HepG2 (cell line): ENCODE measurements around the gene CUL2. TPM values are rescaled to one million over a fixed set of nuclear protein-coding genes. Genes with fewer than 3 reads are reported as not detected.

Experiments used
- ATAC-seq: fragments of 200-7000 bp; cut with Tn5 transposase; 3 replicates; pipeline ENCODE4 v1.9.1; 2020; ENCODE audit warnings: mild to moderate bottlenecking, moderate library complexity
- BruUV-seq: library from RNA; stranded (reverse); fragments of 400-500 nt; replicated peaks from 2 replicates; lab custom pipeline; 2021; lab: Mats Ljungman, UMichigan
- CTCF ChIA-PET: fragments of 300-600 bp; formaldehyde crosslinking; extraction: SDS; loops from one replicate; lab custom pipeline; 2021; ENCODE audit warnings: low total read pairs, inconsistent platforms, low intra/inter-chr PET ratio; lab: Yijun Ruan, JAX
- POLR2A ChIA-PET: fragments of 350-600 bp; sonication (Branson Sonifier 250); formaldehyde crosslinking; loops from one replicate; lab custom pipeline; 2020; ENCODE audit warnings: antibody characterized with exemption, inconsistent platforms; lab: Yijun Ruan, JAX
- DNase-seq: peaks from one replicate; pipeline ENCODE4 v3.0.0-alpha.2; 2015; ENCODE audit warnings: low spot score
- FAIRE-seq: peaks from 3 replicates; lab custom pipeline; 2011; peaks lifted over from hg19 to GRCh38; lab: Jason Lieb, UNC
- H2AFZ ChIP-seq: one replicate; pipeline ENCODE4 v1.6.1; 2011; ENCODE audit warnings: low read length, inconsistent platforms
- H3K27ac ChIP-seq: fragments of 300-600 bp; 3 replicates; pipeline ENCODE4 v1.8.0; 2011; ENCODE audit warnings: mixed run types, mild to moderate bottlenecking, mixed read lengths, low read length, inconsistent platforms; ENCODE audit not compliant: insufficient read depth; ENCODE audit errors: extremely low read length
- H3K27me3 ChIP-seq, 2 experiments: fragments of 200-600 bp in 1 of 2; 2 replicates in 1 of 2; 3 replicates in 1 of 2; pipeline versions ENCODE4 v1.6.0 to v1.8.0; 2011; ENCODE audit warnings: low read length in 2 of 2, mild to moderate bottlenecking in 2 of 2, moderate library complexity in 2 of 2, inconsistent platforms in 1 of 2; ENCODE audit not compliant: insufficient read depth in 2 of 2, control insufficient read depth in 1 of 2
- H3K36me3 ChIP-seq, 2 experiments: fragments of 200-600 bp in 1 of 2; replicated peaks in 1 of 2; 2 replicates in 1 of 2; 3 replicates in 1 of 2; pipeline versions ENCODE4 v1.5.1 to v1.8.0; 2011; ENCODE audit warnings: low read length in 2 of 2, inconsistent platforms in 1 of 2; ENCODE audit not compliant: insufficient read depth in 2 of 2, control insufficient read depth in 1 of 2
- H3K4me1 ChIP-seq: 2 replicates; pipeline ENCODE4 v1.5.1; 2012; ENCODE audit warnings: low read length, inconsistent platforms; ENCODE audit not compliant: insufficient read depth
- H3K4me2 ChIP-seq: 2 replicates; pipeline ENCODE4 v1.6.0; 2011; ENCODE audit warnings: low read depth, low read length, inconsistent platforms
- H3K4me3 ChIP-seq, 3 experiments: fragments of 200-600 bp in 1 of 3; sonication (generic), shearing (Covaris generic) in 1 of 3; replicated peaks in 1 of 3; 2 replicates each; pipeline ENCODE4 v1.5.1; 2011 to 2016; ENCODE audit warnings: low read length in 3 of 3, inconsistent platforms in 2 of 3, low read depth in 2 of 3, mild to moderate bottlenecking in 2 of 3, control low read depth in 1 of 3, mixed read lengths in 1 of 3; ENCODE audit not compliant: insufficient read depth in 1 of 3
- H3K79me2 ChIP-seq: one replicate; pipeline ENCODE4 v1.6.1; 2011; ENCODE audit warnings: low read length, inconsistent platforms; ENCODE audit not compliant: insufficient read depth
- H3K9ac ChIP-seq: 2 replicates; pipeline ENCODE4 v1.6.0; 2011; ENCODE audit warnings: mild to moderate bottlenecking, low read depth, low read length, inconsistent platforms; ENCODE audit not compliant: insufficient read depth
- H3K9me3 ChIP-seq: 2 replicates; pipeline ENCODE4 v1.5.1; 2012; ENCODE audit warnings: mild to moderate bottlenecking, low read length
- H4K20me1 ChIP-seq: 2 replicates; pipeline ENCODE4 v1.6.0; 2011; ENCODE audit warnings: inconsistent platforms, mild to moderate bottlenecking, low read length, moderate library complexity; ENCODE audit not compliant: insufficient read depth
- ARID5B ChIP-seq: IDR thresholded peaks from 2 replicates; pipeline ENCODE4 v1.4.0; 2020; ENCODE audit warnings: mild to moderate bottlenecking, missing genetic modification reagents
- HMGXB3 ChIP-seq: sonication (generic); formaldehyde crosslinking; IDR thresholded peaks from 2 replicates; pipeline ENCODE4 v1.4.0; 2020; ENCODE audit warnings: missing genetic modification reagents, borderline replicate concordance
- KDM4B ChIP-seq: sonication (generic); formaldehyde crosslinking; IDR thresholded peaks from 2 replicates; pipeline ENCODE4 v1.4.0; 2020; ENCODE audit warnings: missing genetic modification reagents
- NAIF1 ChIP-seq: sonication (generic); formaldehyde crosslinking; IDR thresholded peaks from 2 replicates; pipeline ENCODE4 v1.5.0; 2020; ENCODE audit warnings: mild to moderate bottlenecking, missing genetic modification reagents, borderline replicate concordance
- PTBP1 ChIP-seq: fragments of 200-400 bp; formaldehyde crosslinking; IDR thresholded peaks from 2 replicates; pipeline ENCODE4 v1.6.1; 2018; ENCODE audit warnings: low read length, low read depth; ENCODE audit not compliant: poor library complexity, severe bottlenecking
- TOE1 ChIP-seq: sonication (generic); formaldehyde crosslinking; IDR thresholded peaks from 2 replicates; pipeline ENCODE4 v1.4.0; 2020; ENCODE audit warnings: mild to moderate bottlenecking, missing genetic modification reagents
- ZNF180 ChIP-seq: sonication (generic); formaldehyde crosslinking; IDR thresholded peaks from 2 replicates; pipeline ENCODE4 v1.4.0; 2020; ENCODE audit warnings: low read depth, missing genetic modification reagents, borderline replicate concordance
- ZNF256 ChIP-seq: sonication (generic); formaldehyde crosslinking; conservative IDR thresholded peaks from 2 replicates; pipeline ENCODE4 v1.4.0; 2020; ENCODE audit warnings: missing genetic modification reagents
- ZNF343 ChIP-seq: sonication (generic); formaldehyde crosslinking; IDR thresholded peaks from 2 replicates; pipeline ENCODE4 v1.4.0; 2020; ENCODE audit warnings: mild to moderate bottlenecking, missing genetic modification reagents
- WGBS: methylation state at CpG from one replicate; pipeline ENCODE4 v1.1.6; 2017; ENCODE audit warnings: low lambda C conversion rate; 5-methylcytosine and 5-hydroxymethylcytosine counted together
- in situ Hi-C: cut with HindIII; loops from 2 replicates; pipeline ENCODE4 v1.10.0; 2017; ENCODE audit warnings: low pct_unique_long_range_greater_than_20kb; ENCODE audit not compliant: extremely low pct_ligation_motif_present
- intact Hi-C: fragments of 100-400 bp; cut with micrococcal nuclease; formaldehyde crosslinking; loops from one replicate; pipeline ENCODE4 v1.10.0; 2022; ENCODE audit not compliant: unreplicated experiment
- polyA plus RNA-seq, 8 experiments: library from polyadenylated mRNA; depleted of rRNA in 3 of 8; stranded (reverse) in 7 of 8; unstranded in 1 of 8; fragments of >200 nt; fragmentation: Illumina TruSeq in 4 of 8; extraction: Trizol in 4 of 8; gene quantifications; 2 replicates each; pipeline versions ENCODE4 v1.2.1 to v1.2.3, GENCODE V29; 2011 to 2016; ENCODE audit warnings: low read depth in 4 of 8, missing spikeins in 1 of 8, mixed read lengths in 1 of 8; ENCODE audit not compliant: insufficient read depth in 1 of 8
- total RNA-seq, 5 experiments: library from RNA; depleted of rRNA; stranded (reverse); fragments of >200 nt; fragmentation: Illumina TruSeq; extraction: Trizol; gene quantifications; 2 replicates each; pipeline ENCODE4 v1.2.3, GENCODE V29; 2016; ENCODE audit warnings: low read depth in 1 of 5

Gene CUL2
- total and polyA plus RNA-seq, 2 of the 13 experiments (the other 11 are each of a cell fraction or from before 2014, with no cell fraction given) = 9.6 to 33.1 TPM

- Histone ChIP-seq H3K27me3 (no peaks in the 10 kb centered on the region), H3K79me2 (no peaks in the 10 kb centered on the region), H3K27ac (no peak overlapping the region), H4K20me1 (no peaks in the 10 kb centered on the region), H3K4me2 (no peak overlapping the region), H2AFZ (no peak overlapping the region), H3K9ac (no peak overlapping the region), H3K9me3 (no peaks in the 10 kb centered on the region), H3K4me1 (no peaks in the 10 kb centered on the region), H3K36me3 (peaks cover 3 to 33% of the 10 kb centered on the region in 2 experiments; a peak in 3 of 5 replicates), H3K4me3 (no peak overlapping the region)
- no peak for TF ChIP-seq PTBP1
- no peak for FAIRE-seq
- ChIA-PET POLR2A (no interaction called here), CTCF (no interaction called here)
- in situ Hi-C loops (no loop called here), intact Hi-C loops (no loop called here)
- no TSS peak for BruUV-seq
- ATAC-seq = no peak; the same call in 2 of the 3 replicates
- DNase-seq = no peak
- WGBS = 96% methylated on average over 4 of the region's 4 CpGs
Measured at GRCh38 chr10:35007858-35008301, 82.3 kb downstream of the CUL2 start.

GRCh38 chr10:35006836-35007235, 83.3 kb downstream of the CUL2 start:
- in situ Hi-C loops = no loop called here
- no peak for ATAC-seq

More at GRCh38 chr10:35006836-35007235, 83.3 kb downstream of the CUL2 start:
- peaks cover 3 to 23% of the 10 kb centered on the region in 2 experiments; a peak in 3 of 5 replicates for H3K36me3 ChIP-seq
- H3K4me2 ChIP-seq = no peak overlapping the region
- no peak overlapping the region for H3K27ac ChIP-seq
- no peak overlapping the region for H3K9ac ChIP-seq
- H4K20me1 ChIP-seq = no peaks in the 10 kb centered on the region
- no peaks in the 10 kb centered on the region for H3K4me1 ChIP-seq
- no peak overlapping the region for H2AFZ ChIP-seq
- FAIRE-seq = no peak
- no peaks in the 10 kb centered on the region for H3K79me2 ChIP-seq
- TF ChIP-seq HMGXB3 = no peak
- no peak for TF ChIP-seq TOE1
- TF ChIP-seq ARID5B (CRISPR knock-in tag) = no peak
- no peak for TF ChIP-seq ZNF343 (CRISPR knock-in tag)
- TF ChIP-seq ZNF180 = no peak
- no peak for TF ChIP-seq NAIF1
- no peak for TF ChIP-seq ZNF256 (CRISPR knock-in tag)
- no peak for TF ChIP-seq KDM4B (CRISPR knock-in tag)
- TF ChIP-seq, all 625 proteins: peak for 0
- DNase-seq = no peak
- no peaks in the 10 kb centered on the region for H3K9me3 ChIP-seq
- no TSS peak for BruUV-seq
- H3K4me3 ChIP-seq = no peak overlapping the region
- intact Hi-C loops = no loop called here
- 99% methylated on average over 4 of the region's 4 CpGs for WGBS
- no peaks in the 10 kb centered on the region for H3K27me3 ChIP-seq
- CTCF ChIA-PET = no interaction called here
- POLR2A ChIA-PET = no interaction called here
